GM12878 (cell line): Measurements from ENCODE around the gene DEXI. TPM values are rescaled to one million over a fixed set of nuclear protein-coding genes. Genes with fewer than 3 reads are reported as not detected.

ENCODE experiments used
- ATAC-seq: fragments of 200-7000 bp; cut with Tn5 transposase; 3 replicates; pipeline ENCODE4 v1.9.1; 2020; ENCODE audit warnings: mild to moderate bottlenecking, moderate library complexity
- BruUV-seq: library from RNA; stranded (reverse); fragments of 400-500 nt; replicated peaks from 2 replicates; lab custom pipeline; 2021; lab: Mats Ljungman, UMichigan
- CTCF ChIA-PET: fragments of 300-600 bp; sonication (Branson Sonifier 250); formaldehyde crosslinking; extraction: SDS; loops from one replicate; lab custom pipeline; 2021; ENCODE audit warnings: inconsistent platforms; lab: Yijun Ruan, JAX
- POLR2A ChIA-PET: fragments of 350-600 bp; formaldehyde crosslinking; extraction: SDS; loops from one replicate; lab custom pipeline; 2021; ENCODE audit warnings: inconsistent platforms; lab: Charles Lee
- RAD21 ChIA-PET: fragments of 300-600 bp; sonication (Branson Sonifier 250); formaldehyde crosslinking; loops from one replicate; lab custom pipeline; 2023; ENCODE audit warnings: antibody characterized with exemption; ENCODE audit not compliant: unreplicated experiment; lab: Charles Lee
- SMC1A ChIA-PET: fragments of 300-600 bp; sonication (Branson Sonifier 250); formaldehyde crosslinking; loops from one replicate; lab custom pipeline; 2023; ENCODE audit not compliant: unreplicated experiment, uncharacterized antibody; lab: Charles Lee
- DNase-seq: peaks from one replicate; pipeline ENCODE4 v3.0.0-alpha.2; 2011; ENCODE audit warnings: low read depth, low spot score
- FAIRE-seq: peaks from 3 replicates; lab custom pipeline; 2011; peaks lifted over from hg19 to GRCh38; lab: Jason Lieb, UNC
- H2AFZ ChIP-seq: 2 replicates; pipeline ENCODE4 v1.6.0; 2011; ENCODE audit warnings: low read depth, low read length, control low read depth; ENCODE audit not compliant: control insufficient read depth
- H3K27ac ChIP-seq: 2 replicates; pipeline ENCODE4 v1.5.1; 2011; ENCODE audit warnings: control low read depth; ENCODE audit not compliant: control insufficient read depth, insufficient read depth
- H3K27me3 ChIP-seq, 2 experiments: replicated peaks in 1 of 2; 2 replicates each; pipeline versions ENCODE4 v1.6.0 to v1.6.1; 2011; ENCODE audit warnings: low read length in 1 of 2; ENCODE audit not compliant: control insufficient read depth in 2 of 2, insufficient read depth in 2 of 2
- H3K36me3 ChIP-seq, 2 experiments: 2 replicates each; pipeline ENCODE4 v1.5.1; 2011; ENCODE audit warnings: low read length in 1 of 2; ENCODE audit not compliant: control insufficient read depth in 2 of 2, insufficient read depth in 2 of 2
- H3K4me1 ChIP-seq: 2 replicates; pipeline ENCODE4 v1.6.1; 2011; ENCODE audit warnings: mild to moderate bottlenecking, low read length, moderate library complexity, mixed read lengths; ENCODE audit not compliant: control insufficient read depth, insufficient read depth
- H3K4me2 ChIP-seq: 2 replicates; pipeline ENCODE4 v1.6.0; 2011; ENCODE audit warnings: control low read depth; ENCODE audit not compliant: control insufficient read depth, insufficient read depth
- H3K4me3 ChIP-seq: fragments of 200-600 bp; sonication (generic); 2 replicates; pipeline ENCODE4 v1.5.1; 2016
- H3K79me2 ChIP-seq: 2 replicates; pipeline ENCODE4 v1.6.0; 2011; ENCODE audit warnings: low read length; ENCODE audit not compliant: control insufficient read depth, insufficient read depth
- H3K9ac ChIP-seq: 2 replicates; pipeline ENCODE4 v1.8.0; 2011; ENCODE audit warnings: low read length, control low read depth, mixed read lengths; ENCODE audit not compliant: control insufficient read depth, insufficient read depth
- H3K9me3 ChIP-seq: replicated peaks from 3 replicates; pipeline ENCODE4 v1.5.1; 2011; ENCODE audit warnings: mild to moderate bottlenecking, low read length; ENCODE audit not compliant: control insufficient read depth, insufficient read depth
- H4K20me1 ChIP-seq: 2 replicates; pipeline ENCODE4 v1.6.0; 2011; ENCODE audit not compliant: control insufficient read depth, insufficient read depth
- ASH2L ChIP-seq: fragments of 300-600, 200-600 bp; sonication (generic); IDR thresholded peaks from 2 replicates; pipeline ENCODE4 v1.6.1; 2017; ENCODE audit warnings: low read depth, mild to moderate bottlenecking, borderline replicate concordance
- SIX5 ChIP-seq: IDR thresholded peaks from 2 replicates; pipeline ENCODE4 v1.6.1; 2011; ENCODE audit warnings: mild to moderate bottlenecking, low read depth, low read length, moderate library complexity; ENCODE audit not compliant: severe bottlenecking
- SP1 ChIP-seq: IDR thresholded peaks from one replicate; pipeline ENCODE4 v1.6.1; 2011; ENCODE audit warnings: low read depth, low read length
- SREBF2 ChIP-seq: IDR thresholded peaks from 2 replicates; pipeline ENCODE4 v1.6.1; 2012; ENCODE audit warnings: mild to moderate bottlenecking, low read length
- STAT1 ChIP-seq: fragments of 450-650 bp; conservative IDR thresholded peaks from 2 replicates; pipeline ENCODE4 v1.6.1; 2014; ENCODE audit warnings: antibody characterized with exemption, mild to moderate bottlenecking
- TAF1 ChIP-seq: IDR thresholded peaks from 2 replicates; pipeline ENCODE4 v1.6.1; 2011; ENCODE audit warnings: mild to moderate bottlenecking, low read depth, low read length, borderline replicate concordance
- TARDBP ChIP-seq: IDR thresholded peaks from 2 replicates; pipeline ENCODE4 v1.6.1; 2016; ENCODE audit warnings: borderline replicate concordance
- WGBS: methylation state at CpG from one replicate; pipeline ENCODE4 v1.1.6; 2016; ENCODE audit warnings: low lambda C conversion rate; ENCODE audit not compliant: insufficient replicate concordance, insufficient coverage; ENCODE audit errors: missing lambda C conversion rate; 5-methylcytosine and 5-hydroxymethylcytosine counted together
- in situ Hi-C: fragments of 300-500 bp; cut with MboI; formaldehyde crosslinking; loops from 9 replicates; pipeline ENCODE4 v1.14.3; 2018; ENCODE audit warnings: mixed read lengths
- intact Hi-C: fragments of 100-400 bp; cut with micrococcal nuclease; formaldehyde crosslinking; loops from one replicate; pipeline ENCODE4 v1.14.2; 2022; ENCODE audit not compliant: unreplicated experiment
- polyA plus RNA-seq, 11 experiments: library from polyadenylated mRNA; depleted of rRNA in 4 of 11; unstranded in 6 of 11; stranded (reverse) in 5 of 11; fragments of >200 nt; fragmentation: Nextera tagmentation in 4 of 11; fragmentation: Illumina TruSeq in 1 of 11; extraction: Ambion mirVana in 4 of 11; extraction: Trizol in 1 of 11; gene quantifications; 1 replicate in 1 of 11; 2 replicates in 10 of 11; pipeline versions ENCODE4 v1.2.1 to v1.2.3, GENCODE V29; 2011 to 2016; ENCODE audit warnings: inconsistent platforms in 2 of 11, missing spikeins in 2 of 11, low read depth in 1 of 11
- total RNA-seq, 4 experiments: library from RNA; depleted of rRNA in 3 of 4; stranded (reverse); fragments of >200 nt in 3 of 4; fragmentation: Illumina TruSeq in 1 of 4; extraction: Trizol in 1 of 4; gene quantifications; 2 replicates each; pipeline versions ENCODE4 v1.2.1 to v1.2.3, GENCODE V29; 2013 to 2021
- TF ChIP-seq, protein P1 (sequence below): fragments of 450-650 bp; formaldehyde crosslinking; IDR thresholded peaks from 2 replicates; pipeline ENCODE4 v1.4.0; 2020; ENCODE audit warnings: mild to moderate bottlenecking, moderate library complexity

DEXI gene
- total and polyA plus RNA-seq, 10 of the 15 experiments (the other 5 are each of a cell fraction or from before 2014, with no cell fraction given), result 1.4 to 26.3 (median 18.4) TPM

DNA sequence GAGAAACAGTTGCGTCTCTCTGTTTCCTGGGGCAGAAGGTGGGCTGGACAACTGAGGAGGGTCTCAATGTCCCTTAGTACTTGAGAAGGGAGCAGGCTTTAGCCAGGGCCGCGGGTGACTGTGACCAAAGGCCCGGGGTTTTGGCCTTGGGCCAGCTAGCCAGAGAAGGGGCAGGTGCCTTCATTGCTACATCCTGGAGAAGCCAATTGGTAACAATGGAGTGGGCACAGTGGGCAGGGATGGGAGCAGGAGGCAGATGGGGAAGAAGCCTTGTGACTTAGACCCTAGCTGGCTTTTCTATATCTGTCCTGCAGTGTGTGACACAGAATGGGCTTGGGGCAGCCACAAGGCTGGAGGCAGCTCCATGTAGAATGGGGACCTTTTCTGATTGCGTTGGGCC is 48.1 kb upstream of the DEXI start:
- H3K79me2 ChIP-seq, result peaks cover 2% of the 10 kb centered on the region
- no peak overlapping the region for H3K4me3 ChIP-seq
- no peaks in the 10 kb centered on the region for H3K9me3 ChIP-seq
- H3K27ac ChIP-seq, result no peak overlapping the region
- intact Hi-C loops, result no loop called here
- ChIA-PET POLR2A (no interaction called here), CTCF (interaction anchor here (0.7 to 1.4 kb wide), 3 partner anchors 8 to 397 kb away, joined by 3 to 4 read pairs (median 3); no protein-coding TSS in a partner anchor), RAD21 (interaction anchor here (1.2 to 1.5 kb wide), 2 partner anchors 266 to 268 kb away, joined by 3 to 4 read pairs; partner anchors contain the start of gene SOCS1), SMC1A (interaction anchor here (1.0 kb wide), 1 partner anchor 84 kb away, joined by 3 read pairs; no protein-coding TSS in a partner anchor)
- no peaks in the 10 kb centered on the region for H4K20me1 ChIP-seq
- FAIRE-seq (no peak), ATAC-seq (no peak), DNase-seq (no peak)
- H3K36me3 ChIP-seq, result peaks cover 13 to 15% of the 10 kb centered on the region in 2 experiments
- H3K27me3 ChIP-seq, result no peaks in the 10 kb centered on the region
- BruUV-seq, result no TSS peak
- no peak for TF ChIP-seq TARDBP
- TF ChIP-seq ASH2L, result no peak
- TF ChIP-seq, protein P1, sequence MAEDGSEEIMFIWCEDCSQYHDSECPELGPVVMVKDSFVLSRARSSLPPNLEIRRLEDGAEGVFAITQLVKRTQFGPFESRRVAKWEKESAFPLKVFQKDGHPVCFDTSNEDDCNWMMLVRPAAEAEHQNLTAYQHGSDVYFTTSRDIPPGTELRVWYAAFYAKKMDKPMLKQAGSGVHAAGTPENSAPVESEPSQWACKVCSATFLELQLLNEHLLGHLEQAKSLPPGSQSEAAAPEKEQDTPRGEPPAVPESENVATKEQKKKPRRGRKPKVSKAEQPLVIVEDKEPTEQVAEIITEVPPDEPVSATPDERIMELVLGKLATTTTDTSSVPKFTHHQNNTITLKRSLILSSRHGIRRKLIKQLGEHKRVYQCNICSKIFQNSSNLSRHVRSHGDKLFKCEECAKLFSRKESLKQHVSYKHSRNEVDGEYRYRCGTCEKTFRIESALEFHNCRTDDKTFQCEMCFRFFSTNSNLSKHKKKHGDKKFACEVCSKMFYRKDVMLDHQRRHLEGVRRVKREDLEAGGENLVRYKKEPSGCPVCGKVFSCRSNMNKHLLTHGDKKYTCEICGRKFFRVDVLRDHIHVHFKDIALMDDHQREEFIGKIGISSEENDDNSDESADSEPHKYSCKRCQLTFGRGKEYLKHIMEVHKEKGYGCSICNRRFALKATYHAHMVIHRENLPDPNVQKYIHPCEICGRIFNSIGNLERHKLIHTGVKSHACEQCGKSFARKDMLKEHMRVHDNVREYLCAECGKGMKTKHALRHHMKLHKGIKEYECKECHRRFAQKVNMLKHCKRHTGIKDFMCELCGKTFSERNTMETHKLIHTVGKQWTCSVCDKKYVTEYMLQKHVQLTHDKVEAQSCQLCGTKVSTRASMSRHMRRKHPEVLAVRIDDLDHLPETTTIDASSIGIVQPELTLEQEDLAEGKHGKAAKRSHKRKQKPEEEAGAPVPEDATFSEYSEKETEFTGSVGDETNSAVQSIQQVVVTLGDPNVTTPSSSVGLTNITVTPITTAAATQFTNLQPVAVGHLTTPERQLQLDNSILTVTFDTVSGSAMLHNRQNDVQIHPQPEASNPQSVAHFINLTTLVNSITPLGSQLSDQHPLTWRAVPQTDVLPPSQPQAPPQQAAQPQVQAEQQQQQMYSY (CRISPR knock-in tag), result no peak
- TF ChIP-seq SIX5, result no peak
- TF ChIP-seq STAT1, result no peak
- TF ChIP-seq SREBF2, result no peak
- no peak for TF ChIP-seq SP1
- no peak for TF ChIP-seq TAF1
- no peak overlapping the region for H3K9ac ChIP-seq
- H2AFZ ChIP-seq, result no peak overlapping the region
- peaks cover 35% of the 10 kb centered on the region for H3K4me1 ChIP-seq
- 96% methylated on average over 5 of the region's 5 CpGs for WGBS
- no peak overlapping the region for H3K4me2 ChIP-seq
- in situ Hi-C loops, result no loop called here
